ENCODE measurements around the gene KIF19.
"Not testable (repeated sequence)": the region's sequence is repeated elsewhere in the genome, so short reads cannot be mapped to it uniquely, and the experiment has no call there.

Gene KIF19

DNA sequence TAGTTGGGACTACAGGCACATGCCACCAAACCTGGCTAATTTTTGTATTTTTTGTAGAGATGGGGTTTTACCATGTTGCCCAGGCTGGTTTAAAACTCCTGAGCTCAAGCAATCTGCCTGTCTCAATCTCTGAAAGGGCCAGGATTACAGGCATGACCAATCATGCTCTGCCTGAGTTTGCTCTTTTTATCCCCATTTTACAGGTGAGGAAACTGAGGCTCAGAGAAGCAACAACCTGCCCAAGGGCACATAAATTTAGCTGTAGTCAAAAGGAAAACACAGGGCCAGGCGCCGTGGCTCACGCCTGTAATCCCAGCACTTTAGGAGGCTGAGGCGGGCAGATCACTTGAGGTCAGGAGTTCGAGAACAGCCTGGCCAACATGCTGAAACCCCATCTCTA lies 79.3 kb downstream of the KIF19 start:
- not testable (repeated sequence) for H3K9me3 Mint-ChIP-seq; ATAC-seq (ENCODE audit: low read depth); H3K4me1 Mint-ChIP-seq; H3K4me3 Mint-ChIP-seq; DNase-seq (ENCODE audit: low spot score in 2 of 2); H3K36me3 Mint-ChIP-seq; H3K27ac Mint-ChIP-seq
- peaks cover 11% of the 10 kb centered on the region for H3K27me3 Mint-ChIP-seq
